ENCODE data around the gene MTMR11. TPM values are rescaled to one million over a fixed set of nuclear protein-coding genes. Genes with fewer than 3 reads are reported as not detected.

Gene MTMR11
- total and polyA plus RNA-seq, 2 donors (not counting 1 experiment from before 2014, with no cell fraction given), result 0.91 TPM; not detected in 1

- Histone ChIP-seq H2AFZ (ENCODE audit: insufficient read depth, low read depth, low read length, poor library complexity, severe bottlenecking) (peak within 1 kb of the TSS; percentile 91), H3K4me1 (ENCODE audit: control insufficient read depth in 2 of 2, insufficient read depth in 2 of 2, low read length in 2 of 2) (peaks cover 17 to 24% of the 10 kb centered on the region in 2 donors), H3K9me3 (ENCODE audit: control extremely low read depth in 1 of 3, control insufficient read depth in 2 of 3, insufficient read depth in 1 of 3, low read length in 2 of 3) (no peaks in the 10 kb centered on the region), H3K4me3 (ENCODE audit: control extremely low read depth in 1 of 5, extremely low read depth in 1 of 5, insufficient read depth in 1 of 5, low read depth in 2 of 5, low read length in 4 of 5) (peak within 1 kb of the TSS; percentile 76 to 98 (median 89)), H3K79me2 (ENCODE audit: control insufficient read depth, insufficient read depth, low read length) (peaks cover 16% of the 10 kb centered on the region), H3K4me2 (replicated peaks; ENCODE audit: low read depth, low read length, poor library complexity, severe bottlenecking) (peak within 1 kb of the TSS; percentile 91), H3K27ac (ENCODE audit: low read length in 2 of 2) (peak within 1 kb of the TSS; percentile 74 to 90), H4K20me1 (ENCODE audit: control insufficient read depth, insufficient read depth, low read length, poor library complexity, severe bottlenecking) (peaks cover 30% of the 10 kb centered on the region), H3K27me3 (replicated peaks in 1 of 4; ENCODE audit: control extremely low read depth in 1 of 4, control insufficient read depth in 3 of 4, insufficient read depth in 4 of 4, low read length in 3 of 4) (peaks cover 0 to 2% (median 0%) of the 10 kb centered on the region in 4 experiments), H3K9ac (ENCODE audit: low read length) (peak within 1 kb of the TSS; percentile 76), H3K36me3 (replicated peaks in 1 of 2; ENCODE audit: control extremely low read depth in 1 of 2, control insufficient read depth in 1 of 2, extremely low read depth in 1 of 2, insufficient read depth in 2 of 2, low read length in 1 of 2) (peaks cover 4 to 42% of the 10 kb centered on the region in 2 experiments)
- Mint-ChIP-seq H3K4me3 (peak within 1 kb of the TSS; percentile 98), H3K9me3 (ENCODE audit: insufficient read depth) (no peaks in the 10 kb centered on the region), H3K27me3 (peaks cover 20% of the 10 kb centered on the region), H3K27ac (peak within 1 kb of the TSS; percentile 97), H3K4me1 (peaks cover 38% of the 10 kb centered on the region)
- CTCF ChIA-PET, result interaction anchor here (0.6 to 1.3 kb wide), 4 partner anchors 35 to 394 kb away, joined by 3 to 7 read pairs (median 5); partner anchors contain the start of gene PRPF3
- intact Hi-C loops (cut with micrococcal nuclease), result loop anchor here (1.0 to 10.0 kb wide), 4 partner anchors 28 to 397 kb away; partner anchors contain the start of genes ANP32E, BOLA1 and PRPF3
- no peak for TF ChIP-seq EZH2 (IDR thresholded peaks at IDR 0.05; ENCODE audit: borderline replicate concordance, insufficient read depth, low read depth, low read length, poor library complexity, severe bottlenecking)
- no peak for TF ChIP-seq CTCF (IDR thresholded peaks at IDR 0.05)
- under 1% methylated on average over 37 of the region's 47 CpGs for WGBS (ENCODE audit: insufficient coverage)
- POLR2A ChIA-PET, result interaction anchor here (0.6 to 2.6 kb wide), 5 partner anchors 23 to 1082 kb away, joined by 3 to 37 read pairs (median 4); a partner anchor contains a TSS
- DNase-seq (peak; percentile 96), ATAC-seq (ENCODE audit: low read depth) (peak; percentile 95)
These were observed 8.9 kb downstream of the MTMR11 start, which contains the start of gene SF3B4 for GRCh38 chr1:149927563-149928400. SF3B4 (minus strand) TSS chr1:149927803; CDS start chr1:149927759, 44 bp downstream.
